Mesothelial cell of epicardium (in vitro differentiated cells): ENCODE results near the gene PRKD1. TPM values are rescaled to one million over a fixed set of nuclear protein-coding genes. Genes with fewer than 3 reads are reported as not detected.

Experiments used
- DNase-seq, 2 experiments: peaks; one replicate each; pipeline ENCODE4 v3.0.0; 2021; ENCODE audit warnings: low spot score in 2 of 2; ENCODE audit not compliant: unreplicated experiment in 2 of 2
- H3K27ac Mint-ChIP-seq: 2 replicates; pipeline ENCODE4 v1.8.0; 2021; ENCODE audit warnings: mixed read lengths
- H3K27me3 Mint-ChIP-seq: 2 replicates; pipeline ENCODE4 v1.8.0; 2021; ENCODE audit warnings: low read depth, mixed read lengths
- H3K36me3 Mint-ChIP-seq: 2 replicates; pipeline ENCODE4 v1.8.0; 2021; ENCODE audit warnings: mixed read lengths
- H3K4me1 Mint-ChIP-seq: 2 replicates; pipeline ENCODE4 v1.8.0; 2021; ENCODE audit warnings: mixed read lengths
- H3K4me3 Mint-ChIP-seq: 2 replicates; pipeline ENCODE4 v1.8.0; 2021; ENCODE audit warnings: mild to moderate bottlenecking, moderate library complexity, mixed read lengths
- H3K9me3 Mint-ChIP-seq: 2 replicates; pipeline ENCODE4 v1.8.0; 2021; ENCODE audit warnings: mixed read lengths
- CTCF ChIP-seq: fragments of 200-600 bp; sonication (generic); IDR thresholded peaks from one replicate; pipeline ENCODE4 v1.5.0; 2021; ENCODE audit warnings: antibody characterized with exemption; ENCODE audit not compliant: unreplicated experiment
- total RNA-seq: library from RNA; stranded (reverse); gene quantifications from 3 replicates; pipeline ENCODE4 v1.2.1, GENCODE V29; 2021

The PRKD1 gene
- total RNA-seq, 1 donor from 2014 or later, result 27.3 TPM

GRCh38 chr14:29652571-29652970 lies 275.1 kb downstream of the PRKD1 start:
- peak overlapping the region; percentile 80 for H3K27ac Mint-ChIP-seq
- peaks cover 18% of the 10 kb centered on the region for H3K9me3 Mint-ChIP-seq
- peaks cover 62% of the 10 kb centered on the region for H3K4me1 Mint-ChIP-seq
- no peak for DNase-seq
- peaks cover 22% of the 10 kb centered on the region for H3K36me3 Mint-ChIP-seq
- TF ChIP-seq CTCF, result no peak
- H3K4me3 Mint-ChIP-seq, result no peak overlapping the region
- no peaks in the 10 kb centered on the region for H3K27me3 Mint-ChIP-seq

- no peak for DNase-seq
- no peaks in the 10 kb centered on the region for H3K27me3 Mint-ChIP-seq
- peaks cover 38% of the 10 kb centered on the region for H3K36me3 Mint-ChIP-seq
- H3K4me1 Mint-ChIP-seq, result peaks cover 50% of the 10 kb centered on the region
- no peak for TF ChIP-seq CTCF
- H3K27ac Mint-ChIP-seq, result peak overlapping the region; percentile 86
- peaks cover 34% of the 10 kb centered on the region for H3K9me3 Mint-ChIP-seq
- H3K4me3 Mint-ChIP-seq, result no peak overlapping the region
These were observed 276.9 kb downstream of the PRKD1 start for GRCh38 chr14:29650554-29651269.

GRCh38 chr14:29649170-29649569 lies 278.5 kb downstream of the PRKD1 start:
- no peak overlapping the region for H3K27ac Mint-ChIP-seq
- no peak for TF ChIP-seq CTCF
- peaks cover 41% of the 10 kb centered on the region for H3K9me3 Mint-ChIP-seq
- H3K4me3 Mint-ChIP-seq, result no peak overlapping the region
- peaks cover 40% of the 10 kb centered on the region for H3K36me3 Mint-ChIP-seq
- H3K4me1 Mint-ChIP-seq, result peaks cover 41% of the 10 kb centered on the region
- DNase-seq, result no peak
- no peaks in the 10 kb centered on the region for H3K27me3 Mint-ChIP-seq

DNA sequence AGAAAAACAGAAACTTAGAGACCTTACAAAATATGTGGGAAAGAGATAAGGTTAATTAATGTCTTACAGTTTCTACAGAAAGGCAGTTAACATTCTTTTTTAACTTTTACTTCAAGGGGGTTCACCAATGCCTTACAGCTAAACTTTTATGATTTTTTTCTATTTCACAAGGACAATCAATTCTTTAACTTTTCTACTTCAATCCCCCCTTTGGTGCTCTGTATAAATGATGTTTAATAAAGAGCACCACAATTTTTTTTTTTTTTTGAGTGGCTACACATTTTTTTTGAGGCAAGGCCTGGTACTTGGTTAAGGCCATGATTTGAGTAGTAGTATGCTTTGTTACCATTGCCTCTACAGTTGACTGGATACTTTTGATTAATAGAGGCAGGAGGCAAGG lies 279.6 kb downstream of the PRKD1 start:
- Mint-ChIP-seq H3K36me3 (peaks cover 40% of the 10 kb centered on the region), H3K9me3 (peaks cover 41% of the 10 kb centered on the region), H3K27me3 (no peaks in the 10 kb centered on the region), H3K4me3 (no peak overlapping the region), H3K4me1 (peaks cover 46% of the 10 kb centered on the region), H3K27ac (no peak overlapping the region)
- DNase-seq, result no peak
- TF ChIP-seq CTCF, result no peak

GRCh38 chr14:29645117-29645516 lies 282.5 kb downstream of the PRKD1 start:
- Mint-ChIP-seq H3K4me1 (peaks cover 23% of the 10 kb centered on the region), H3K27me3 (no peaks in the 10 kb centered on the region), H3K36me3 (peaks cover 37% of the 10 kb centered on the region), H3K4me3 (no peak overlapping the region), H3K27ac (no peak overlapping the region), H3K9me3 (peaks cover 40% of the 10 kb centered on the region)
- TF ChIP-seq CTCF, result no peak
- DNase-seq, result no peak
